NT2/D1 (cell line): ENCODE measurements around the gene TTC36.

Experiments used
- YY1 ChIP-seq: IDR thresholded peaks from 2 replicates; pipeline ENCODE4 v1.6.1; 2011; ENCODE audit not compliant: insufficient read length, insufficient read depth
- ZNF274 ChIP-seq: IDR thresholded peaks from 2 replicates; pipeline ENCODE4 v1.6.1; 2011; ENCODE audit warnings: mild to moderate bottlenecking, low read depth, low read length

- no peak for TF ChIP-seq ZNF274
- TF ChIP-seq YY1, result no peak
Observed at GRCh38 chr11:118547132-118547531, 19.9 kb downstream of the TTC36 start.
